Measurements from ENCODE around the gene IQCB1.

GRCh38 chr3:121730940-121731687 is 103.7 kb downstream of the IQCB1 start:
- TF ChIP-seq CTCF (IDR thresholded peaks at IDR 0.05) (no peak), POLR2A (IDR thresholded peaks at IDR 0.05) (no peak)
